A549 treated with CpdA at 1 μM for 4 hours (cell line): ENCODE results near the gene ATP11B. TPM values are rescaled to one million over a fixed set of nuclear protein-coding genes. Genes with fewer than 3 reads are reported as not detected.

Experiments used
- total RNA-seq: library from RNA; stranded (reverse); fragments of 200-300 nt; extraction: Qiagen RNA extraction; gene quantifications from 5 replicates; pipeline ENCODE4 v1.2.3, GENCODE V29; 2022; ENCODE audit warnings: low read depth

ATP11B gene
- 6.6 to 11.6 TPM (median 10.1 TPM) in 5 replicates for total RNA-seq

GRCh38 chr3:182792901-182793662 lies at the start of gene ATP11B:
Gene ATP11B, plus strand, starts transcription at chr3:182793504. Its CDS starts 256 bp downstream, at chr3:182793760.

Other genes with a start within 250 kb of the ATP11B start
- gene DCUN1D1, start 187.0 kb downstream of the ATP11B start, total RNA-seq, result 15.7 to 20.2 TPM (median 18.4 TPM) in 5 replicates